Esophagus muscularis mucosa (tissue), 4 donors: ENCODE data around the gene DDX56.

Source experiments
- CTCF ChIP-seq, 3 experiments: fragments of 200-600 bp in 2 of 3; fragments of 450-650 bp in 1 of 3; sonication (generic) in 2 of 3; IDR thresholded peaks; one replicate each; pipeline ENCODE4 v1.5.1; 2017 to 2019; ENCODE audit warnings: antibody characterized with exemption in 3 of 3, mild to moderate bottlenecking in 2 of 3, moderate library complexity in 1 of 3
- EP300 ChIP-seq: sonication (generic); formaldehyde crosslinking; IDR thresholded peaks from one replicate; pipeline ENCODE4 v1.6.1; 2017; ENCODE audit warnings: antibody characterized with exemption
- POLR2A ChIP-seq: fragments of 450-650 bp; IDR thresholded peaks from one replicate; pipeline ENCODE4 v1.6.1; 2017; ENCODE audit warnings: antibody characterized with exemption, moderate library complexity, mild to moderate bottlenecking, low read depth
- POLR2AphosphoS5 ChIP-seq, 2 donors: sonication (generic); formaldehyde crosslinking; IDR thresholded peaks; one replicate each; pipeline ENCODE4 v1.6.1; 2017; ENCODE audit warnings: antibody characterized with exemption in 2 of 2

GRCh38 chr7:44561962-44562621, 11.6 kb downstream of the DDX56 start:
- TF ChIP-seq POLR2A = no peak
- TF ChIP-seq POLR2AphosphoS5 (IDR thresholded peaks at IDR 0.05) = peak in 1 of 2 donors; percentile 35
- no peak for TF ChIP-seq EP300
- no peak for TF ChIP-seq CTCF (IDR thresholded peaks at IDR 0.05)
